DOHH2 (cell line): ENCODE data around the gene RRAGD.

Source experiments
- H3F3A ChIP-seq: fragments of 200-600 bp; sonication (generic), shearing (Covaris generic); 2 replicates; pipeline ENCODE4 v1.6.0; 2016; ENCODE audit warnings: antibody characterized with exemption, mild to moderate bottlenecking; ENCODE audit not compliant: control insufficient read depth, insufficient read depth
- H3K27ac ChIP-seq: fragments of 200-600 bp; sonication (generic); 2 replicates; pipeline ENCODE4 v1.5.1; 2014; ENCODE audit warnings: low read depth, mild to moderate bottlenecking, low read length, moderate library complexity
- H3K27me3 ChIP-seq: fragments of 200-600 bp; sonication (generic); 2 replicates; pipeline ENCODE4 v1.6.1; 2014; ENCODE audit warnings: mild to moderate bottlenecking, low read length, mixed read lengths; ENCODE audit not compliant: control insufficient read depth
- H3K36me3 ChIP-seq: fragments of 200-600 bp; sonication (generic); 2 replicates; pipeline ENCODE4 v1.6.1; 2014; ENCODE audit warnings: mild to moderate bottlenecking, low read length, moderate library complexity, mixed read lengths; ENCODE audit not compliant: control insufficient read depth
- H3K4me1 ChIP-seq: fragments of 200-600 bp; sonication (generic); 2 replicates; pipeline ENCODE4 v1.6.1; 2014; ENCODE audit warnings: mild to moderate bottlenecking, low read length, mixed read lengths; ENCODE audit not compliant: control insufficient read depth
- H3K4me2 ChIP-seq: fragments of 200-600 bp; sonication (generic); 2 replicates; pipeline ENCODE4 v1.6.0; 2014; ENCODE audit warnings: mild to moderate bottlenecking, low read length, moderate library complexity
- H3K4me3 ChIP-seq: fragments of 200-600 bp; sonication (generic); 2 replicates; pipeline ENCODE4 v1.5.1; 2014; ENCODE audit warnings: mild to moderate bottlenecking, low read length, mixed read lengths
- H3K79me2 ChIP-seq: fragments of 200-600 bp; sonication (generic); 2 replicates; pipeline ENCODE4 v1.6.1; 2014; ENCODE audit warnings: mild to moderate bottlenecking, low read length, mixed read lengths; ENCODE audit not compliant: control insufficient read depth
- H3K9me2 ChIP-seq: fragments of 200-600 bp; sonication (generic); replicated peaks from 2 replicates; pipeline ENCODE4 v1.6.1; 2014; ENCODE audit warnings: mild to moderate bottlenecking, low read length, mixed read lengths; ENCODE audit not compliant: control insufficient read depth
- H3K9me3 ChIP-seq: fragments of 200-600 bp; sonication (generic); 2 replicates; pipeline ENCODE4 v1.6.1; 2014; ENCODE audit warnings: antibody characterized with exemption, low read length, mixed read lengths; ENCODE audit not compliant: control insufficient read depth, insufficient read depth
- H4K20me1 ChIP-seq: fragments of 200-600 bp; sonication (generic); 2 replicates; pipeline ENCODE4 v1.6.0; 2014; ENCODE audit warnings: low read depth, mild to moderate bottlenecking, antibody characterized with exemption, low read length, moderate library complexity; ENCODE audit not compliant: control insufficient read depth, insufficient read depth
- EZH2phosphoT487 ChIP-seq: fragments of 200-600 bp; sonication (generic); IDR thresholded peaks from 2 replicates; pipeline ENCODE4 v1.6.1; 2017; ENCODE audit warnings: borderline replicate concordance, mild to moderate bottlenecking, antibody characterized with exemption, low read length, moderate library complexity, mixed read lengths
- TF ChIP-seq, protein P1 (sequence below): fragments of 200-600 bp; sonication (generic); IDR thresholded peaks from one replicate; pipeline ENCODE4 v1.5.1; 2014; ENCODE audit warnings: antibody characterized with exemption, mild to moderate bottlenecking, low read depth, low read length; ENCODE audit not compliant: poor library complexity, severe bottlenecking

Gene RRAGD

DNA sequence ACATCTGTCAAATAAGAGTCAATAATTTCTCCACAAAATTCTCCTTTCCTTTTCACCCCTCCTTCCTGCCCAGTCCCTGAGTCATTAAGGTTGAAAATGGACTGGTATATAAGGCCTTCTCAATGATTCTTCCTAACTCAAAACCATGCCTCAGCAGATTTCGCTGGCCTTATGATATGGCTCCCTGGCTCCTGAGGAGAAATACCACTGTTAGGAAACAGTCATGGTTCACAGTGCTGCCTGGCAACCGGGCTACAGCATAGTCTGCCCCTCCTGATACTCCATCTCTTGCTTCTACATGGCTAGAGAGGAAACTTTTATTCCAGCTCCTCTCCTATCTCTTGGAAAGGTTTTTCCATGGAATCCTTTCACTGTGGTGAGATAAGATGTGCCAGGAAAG is 64.2 kb downstream of the RRAGD start:
- peaks cover 100% of the 10 kb centered on the region for H3K79me2 ChIP-seq
- H3K4me1 ChIP-seq, result peaks cover 67% of the 10 kb centered on the region
- peak overlapping the region; percentile 88 for H3K4me2 ChIP-seq
- H3K27ac ChIP-seq, result peak overlapping the region; percentile 99; the same call in 1 of the 2 replicates
- peaks cover 18% of the 10 kb centered on the region for H3F3A ChIP-seq
- no peaks in the 10 kb centered on the region for H3K9me2 ChIP-seq
- peaks cover 85% of the 10 kb centered on the region for H3K36me3 ChIP-seq
- peak overlapping the region; percentile 81 for H3K4me3 ChIP-seq
- H3K27me3 ChIP-seq, result no peaks in the 10 kb centered on the region
- H3K9me3 ChIP-seq, result no peaks in the 10 kb centered on the region
- TF ChIP-seq, protein P1, sequence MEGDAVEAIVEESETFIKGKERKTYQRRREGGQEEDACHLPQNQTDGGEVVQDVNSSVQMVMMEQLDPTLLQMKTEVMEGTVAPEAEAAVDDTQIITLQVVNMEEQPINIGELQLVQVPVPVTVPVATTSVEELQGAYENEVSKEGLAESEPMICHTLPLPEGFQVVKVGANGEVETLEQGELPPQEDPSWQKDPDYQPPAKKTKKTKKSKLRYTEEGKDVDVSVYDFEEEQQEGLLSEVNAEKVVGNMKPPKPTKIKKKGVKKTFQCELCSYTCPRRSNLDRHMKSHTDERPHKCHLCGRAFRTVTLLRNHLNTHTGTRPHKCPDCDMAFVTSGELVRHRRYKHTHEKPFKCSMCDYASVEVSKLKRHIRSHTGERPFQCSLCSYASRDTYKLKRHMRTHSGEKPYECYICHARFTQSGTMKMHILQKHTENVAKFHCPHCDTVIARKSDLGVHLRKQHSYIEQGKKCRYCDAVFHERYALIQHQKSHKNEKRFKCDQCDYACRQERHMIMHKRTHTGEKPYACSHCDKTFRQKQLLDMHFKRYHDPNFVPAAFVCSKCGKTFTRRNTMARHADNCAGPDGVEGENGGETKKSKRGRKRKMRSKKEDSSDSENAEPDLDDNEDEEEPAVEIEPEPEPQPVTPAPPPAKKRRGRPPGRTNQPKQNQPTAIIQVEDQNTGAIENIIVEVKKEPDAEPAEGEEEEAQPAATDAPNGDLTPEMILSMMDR, result no peak
- TF ChIP-seq EZH2phosphoT487, result no peak
- H4K20me1 ChIP-seq, result peaks cover 47% of the 10 kb centered on the region

DNA sequence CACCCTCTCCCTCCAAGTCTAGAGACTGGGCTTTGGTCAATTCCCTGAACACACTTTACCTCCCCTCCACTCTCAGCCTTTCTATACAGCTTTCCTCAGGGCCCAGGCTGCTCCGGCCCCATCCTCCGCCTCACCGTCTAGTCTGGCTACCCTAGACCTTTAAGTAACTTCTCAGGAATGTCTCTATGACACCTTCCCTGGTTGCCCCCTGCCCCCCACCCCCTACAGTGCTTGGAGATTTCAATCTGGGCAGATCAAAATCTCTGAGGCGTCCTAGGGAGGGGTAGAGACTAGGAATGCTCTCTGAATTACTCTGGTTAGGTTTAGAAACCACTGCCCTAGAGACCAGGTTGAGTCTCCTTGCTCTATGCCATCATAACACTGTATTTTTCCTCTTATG is 65.6 kb downstream of the RRAGD start:
- no peaks in the 10 kb centered on the region for H3K27me3 ChIP-seq
- no peaks in the 10 kb centered on the region for H3K9me3 ChIP-seq
- H3K27ac ChIP-seq, result no peak overlapping the region; the same call in 1 of the 2 replicates
- H3K4me2 ChIP-seq, result peak overlapping the region; percentile 17; the same call in 1 of the 2 replicates
- peaks cover 19% of the 10 kb centered on the region for H3F3A ChIP-seq
- peaks cover 67% of the 10 kb centered on the region for H3K4me1 ChIP-seq
- peaks cover 47% of the 10 kb centered on the region for H4K20me1 ChIP-seq
- TF ChIP-seq, protein P1, result no peak
- no peak for TF ChIP-seq EZH2phosphoT487
- peaks cover 85% of the 10 kb centered on the region for H3K36me3 ChIP-seq
- no peak overlapping the region for H3K4me3 ChIP-seq
- no peaks in the 10 kb centered on the region for H3K9me2 ChIP-seq
- H3K79me2 ChIP-seq, result peaks cover 100% of the 10 kb centered on the region

GRCh38 chr6:89339565-89339964 is 72.5 kb downstream of the RRAGD start:
- peaks cover 24% of the 10 kb centered on the region for H3F3A ChIP-seq
- H3K79me2 ChIP-seq, result peaks cover 73% of the 10 kb centered on the region
- H3K4me3 ChIP-seq, result no peak overlapping the region
- peaks cover 14% of the 10 kb centered on the region for H3K4me1 ChIP-seq
- H3K4me2 ChIP-seq, result no peak overlapping the region
- H3K9me2 ChIP-seq, result no peaks in the 10 kb centered on the region
- peaks cover 87% of the 10 kb centered on the region for H3K36me3 ChIP-seq
- peaks cover 7% of the 10 kb centered on the region; the same call in 1 of the 2 replicates for H4K20me1 ChIP-seq
- H3K9me3 ChIP-seq, result no peaks in the 10 kb centered on the region
- H3K27ac ChIP-seq, result no peak overlapping the region
- no peak for TF ChIP-seq EZH2phosphoT487
- TF ChIP-seq, protein P1, result no peak
- no peaks in the 10 kb centered on the region for H3K27me3 ChIP-seq
